Activated T-cell treated with anti-CD3 and anti-CD28 coated beads, Interleukin-2, amount 50 U/mL, for 48 hours (primary cell): Measurements from ENCODE around the gene TFDP1.

Experiments used
- DNase-seq, 2 experiments: peaks; one replicate each; pipeline ENCODE4 v3.0.0-alpha.2; 2020

The TFDP1 gene

GRCh38 chr13:113551081-113552000 is 33.2 kb upstream of the TFDP1 start:
- DNase-seq = no peak

- no peak for DNase-seq
Measured at GRCh38 chr13:113552079-113552478, 32.5 kb upstream of the TFDP1 start.

GRCh38 chr13:113552786-113553434 is 31.6 kb upstream of the TFDP1 start:
- DNase-seq = no peak

- DNase-seq = no peak
Measured at GRCh38 chr13:113553511-113554332, 30.8 kb upstream of the TFDP1 start.

- DNase-seq = no peak
Measured at GRCh38 chr13:113554333-113554700, 30.2 kb upstream of the TFDP1 start.

GRCh38 chr13:113555141-113555540 is 29.4 kb upstream of the TFDP1 start:
- no peak for DNase-seq

GRCh38 chr13:113557013-113557412 is 27.5 kb upstream of the TFDP1 start:
- no peak for DNase-seq

- peak in 1 of 2 experiments; percentile 3 for DNase-seq
Measured at GRCh38 chr13:113558461-113558860, 26.1 kb upstream of the TFDP1 start.

GRCh38 chr13:113559061-113559460 is 25.5 kb upstream of the TFDP1 start:
- peak in 1 of 2 experiments; percentile 14 for DNase-seq

- DNase-seq = peak in 1 of 2 experiments; percentile 1
Measured at GRCh38 chr13:113559901-113560644, 24.5 kb upstream of the TFDP1 start.

- peak in 1 of 2 experiments; percentile 13 for DNase-seq
Measured at GRCh38 chr13:113560645-113561416, 23.7 kb upstream of the TFDP1 start.

- DNase-seq = peak in 1 of 2 experiments; percentile 11
Measured at GRCh38 chr13:113561417-113562084, 23.0 kb upstream of the TFDP1 start.

GRCh38 chr13:113562085-113562749 is 22.3 kb upstream of the TFDP1 start:
- DNase-seq = peak; percentile 59 to 65

GRCh38 chr13:113562844-113563243 is 21.7 kb upstream of the TFDP1 start:
- no peak for DNase-seq

GRCh38 chr13:113563511-113563910 is 21.0 kb upstream of the TFDP1 start:
- peak in 1 of 2 experiments; percentile 7 for DNase-seq

GRCh38 chr13:113564331-113565023 is 20.1 kb upstream of the TFDP1 start:
- peak in 1 of 2 experiments; percentile 0 for DNase-seq

- DNase-seq = no peak
Measured at GRCh38 chr13:113565526-113566226, 18.9 kb upstream of the TFDP1 start.

- DNase-seq = peak in 1 of 2 experiments; percentile 4
Measured at GRCh38 chr13:113566227-113566561, 18.4 kb upstream of the TFDP1 start.

- no peak for DNase-seq
Measured at GRCh38 chr13:113567681-113568080, 16.9 kb upstream of the TFDP1 start.
